ENCODE results near the gene IL7R.

IL7R gene

DNA sequence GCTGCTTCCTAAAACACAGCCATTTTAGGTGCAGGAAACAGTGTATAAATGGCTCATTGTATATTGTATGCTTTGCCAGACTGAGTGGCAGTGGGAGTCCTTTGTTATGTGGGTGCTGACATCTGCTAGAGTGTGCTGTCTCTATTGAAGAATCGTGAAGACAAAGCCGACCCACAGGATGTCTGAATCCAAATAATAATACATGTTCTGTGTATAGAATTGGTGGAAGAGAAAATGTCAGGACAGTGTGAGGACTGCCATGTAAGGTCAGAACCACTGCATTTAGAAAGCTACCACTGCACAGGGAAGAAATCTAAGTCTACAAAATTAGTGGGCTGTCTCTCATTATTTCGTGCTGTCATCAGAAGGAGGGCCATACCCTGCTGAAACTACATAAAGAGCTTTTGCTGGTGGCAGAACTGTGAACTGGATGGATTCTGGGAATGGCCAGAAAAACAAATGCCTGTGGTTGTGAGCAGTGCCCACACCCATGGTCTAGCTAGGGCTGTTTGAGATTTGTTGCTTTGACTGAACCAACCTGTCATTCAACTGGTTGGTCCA lies 2.5 kb downstream of the IL7R start:
- DNase-seq (ENCODE audit: low read depth in 1 of 2, low spot score in 1 of 2): no peak
- H3K4me3 ChIP-seq (replicated peaks; ENCODE audit: insufficient read depth, low read length): no peak overlapping the region
- TF ChIP-seq REST (IDR thresholded peaks at IDR 0.05; ENCODE audit: insufficient replicate concordance, low read depth) (no peak), POLR2AphosphoS5 (IDR thresholded peaks at IDR 0.05; ENCODE audit: low read depth) (no peak), GABPA (IDR thresholded peaks at IDR 0.05; ENCODE audit: low read depth) (no peak), SPI1 (IDR thresholded peaks at IDR 0.05; ENCODE audit: borderline replicate concordance, low read depth) (no peak)
- TF ChIP-seq, protein P1, sequence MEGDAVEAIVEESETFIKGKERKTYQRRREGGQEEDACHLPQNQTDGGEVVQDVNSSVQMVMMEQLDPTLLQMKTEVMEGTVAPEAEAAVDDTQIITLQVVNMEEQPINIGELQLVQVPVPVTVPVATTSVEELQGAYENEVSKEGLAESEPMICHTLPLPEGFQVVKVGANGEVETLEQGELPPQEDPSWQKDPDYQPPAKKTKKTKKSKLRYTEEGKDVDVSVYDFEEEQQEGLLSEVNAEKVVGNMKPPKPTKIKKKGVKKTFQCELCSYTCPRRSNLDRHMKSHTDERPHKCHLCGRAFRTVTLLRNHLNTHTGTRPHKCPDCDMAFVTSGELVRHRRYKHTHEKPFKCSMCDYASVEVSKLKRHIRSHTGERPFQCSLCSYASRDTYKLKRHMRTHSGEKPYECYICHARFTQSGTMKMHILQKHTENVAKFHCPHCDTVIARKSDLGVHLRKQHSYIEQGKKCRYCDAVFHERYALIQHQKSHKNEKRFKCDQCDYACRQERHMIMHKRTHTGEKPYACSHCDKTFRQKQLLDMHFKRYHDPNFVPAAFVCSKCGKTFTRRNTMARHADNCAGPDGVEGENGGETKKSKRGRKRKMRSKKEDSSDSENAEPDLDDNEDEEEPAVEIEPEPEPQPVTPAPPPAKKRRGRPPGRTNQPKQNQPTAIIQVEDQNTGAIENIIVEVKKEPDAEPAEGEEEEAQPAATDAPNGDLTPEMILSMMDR (IDR thresholded peaks at IDR 0.05; ENCODE audit: insufficient read depth, low read length): no peak
- no peaks in the 10 kb centered on the region for H3K27me3 ChIP-seq (ENCODE audit: insufficient read depth, poor library complexity, severe bottlenecking)
- no peak overlapping the region for H3K27ac ChIP-seq (replicated peaks)

- no peak for DNase-seq (ENCODE audit: low read depth in 1 of 2, low spot score in 1 of 2)
- Histone ChIP-seq H3K27me3 (ENCODE audit: insufficient read depth, poor library complexity, severe bottlenecking) (no peaks in the 10 kb centered on the region), H3K27ac (replicated peaks) (no peak overlapping the region), H3K4me3 (replicated peaks; ENCODE audit: insufficient read depth, low read length) (no peak overlapping the region)
- TF ChIP-seq SPI1 (IDR thresholded peaks at IDR 0.05; ENCODE audit: borderline replicate concordance, low read depth): no peak
These were observed 4.0 kb downstream of the IL7R start for GRCh38 chr5:35860686-35861085.

GRCh38 chr5:35861718-35862117 lies 5.0 kb downstream of the IL7R start:
- no peak for DNase-seq (ENCODE audit: low read depth in 1 of 2, low spot score in 1 of 2)
- TF ChIP-seq GABPA (IDR thresholded peaks at IDR 0.05; ENCODE audit: low read depth) (no peak), SPI1 (IDR thresholded peaks at IDR 0.05; ENCODE audit: borderline replicate concordance, low read depth) (no peak), POLR2AphosphoS5 (IDR thresholded peaks at IDR 0.05; ENCODE audit: low read depth) (no peak), REST (IDR thresholded peaks at IDR 0.05; ENCODE audit: insufficient replicate concordance, low read depth) (no peak)
- TF ChIP-seq, protein P1 (IDR thresholded peaks at IDR 0.05; ENCODE audit: insufficient read depth, low read length): no peak
- no peaks in the 10 kb centered on the region for H3K27me3 ChIP-seq (ENCODE audit: insufficient read depth, poor library complexity, severe bottlenecking)
- H3K27ac ChIP-seq (replicated peaks): no peak overlapping the region
- H3K4me3 ChIP-seq (replicated peaks; ENCODE audit: insufficient read depth, low read length): no peak overlapping the region

GRCh38 chr5:35862126-35862525 lies 5.4 kb downstream of the IL7R start:
- H3K27me3 ChIP-seq (ENCODE audit: insufficient read depth, poor library complexity, severe bottlenecking): no peaks in the 10 kb centered on the region
- H3K27ac ChIP-seq (replicated peaks): no peak overlapping the region
- TF ChIP-seq REST (IDR thresholded peaks at IDR 0.05; ENCODE audit: insufficient replicate concordance, low read depth) (no peak), GABPA (IDR thresholded peaks at IDR 0.05; ENCODE audit: low read depth) (no peak), SPI1 (IDR thresholded peaks at IDR 0.05; ENCODE audit: borderline replicate concordance, low read depth) (no peak)
- no peak for DNase-seq (ENCODE audit: low read depth in 1 of 2, low spot score in 1 of 2)
- no peak overlapping the region for H3K4me3 ChIP-seq (replicated peaks; ENCODE audit: insufficient read depth, low read length)

Data from HL-60 (cell line).